Ishikawa (cell line): Measurements from ENCODE around the gene DOK6.

Source experiments
- EGR1 ChIP-seq: IDR thresholded peaks from 2 replicates; pipeline ENCODE4 v1.6.1; 2012
- REST ChIP-seq: IDR thresholded peaks from 2 replicates; pipeline ENCODE4 v1.6.1; 2012; ENCODE audit warnings: low read depth, mild to moderate bottlenecking

GRCh38 chr18:69538849-69539248 is 138.2 kb downstream of the DOK6 start:
- TF ChIP-seq REST: no peak
- no peak for TF ChIP-seq EGR1
